CD4-positive, alpha-beta memory T cell (primary cell): ENCODE data around the gene LCN2. TPM values are rescaled to one million over a fixed set of nuclear protein-coding genes. Genes with fewer than 3 reads are reported as not detected.
"Not testable (repeated sequence)": the region's sequence is repeated elsewhere in the genome, so short reads cannot be mapped to it uniquely, and the experiment has no call there.

Experiments
- CTCF ChIA-PET: fragments of 350-600 bp; sonication (Branson Sonifier 250); formaldehyde crosslinking; loops from one replicate; lab custom pipeline; 2021; ENCODE audit warnings: inconsistent platforms; ENCODE audit not compliant: partially characterized antibody; lab: Charles Lee
- POLR2A ChIA-PET: fragments of 350-600 bp; sonication (Branson Sonifier 250); formaldehyde crosslinking; loops from one replicate; lab custom pipeline; 2021; ENCODE audit not compliant: partially characterized antibody; lab: Charles Lee
- DNase-seq, 5 donors: peaks; one replicate each; pipeline versions ENCODE4 v3.0.0 to v3.0.0-alpha.2; 2020 to 2022; ENCODE audit warnings: mixed read lengths in 1 of 5
- H3K27ac ChIP-seq: one replicate; pipeline ENCODE4 v1.7.0; 2013; ENCODE audit warnings: low read depth, low read length
- H3K27me3 ChIP-seq: 2 replicates; pipeline ENCODE4 v1.7.0; 2013; ENCODE audit warnings: mild to moderate bottlenecking, low read length, moderate library complexity; ENCODE audit not compliant: insufficient read depth
- H3K36me3 ChIP-seq: 2 replicates; pipeline ENCODE4 v1.7.0; 2013; ENCODE audit warnings: mild to moderate bottlenecking, low read length, moderate library complexity; ENCODE audit not compliant: insufficient read depth
- H3K4me1 ChIP-seq: 2 replicates; pipeline ENCODE4 v1.7.0; 2013; ENCODE audit warnings: mild to moderate bottlenecking, low read length, moderate library complexity; ENCODE audit not compliant: insufficient read depth
- H3K4me3 ChIP-seq, 2 donors: one replicate each; pipeline ENCODE4 v1.7.0; 2013; ENCODE audit warnings: low read length in 2 of 2, mild to moderate bottlenecking in 1 of 2
- H3K9me3 ChIP-seq, 2 donors: one replicate each; pipeline ENCODE4 v1.7.0; 2013; ENCODE audit warnings: low read length in 2 of 2, control low read depth in 1 of 2; ENCODE audit not compliant: control insufficient read depth in 1 of 2
- H3K27ac Mint-ChIP-seq, 7 donors: one replicate each; pipeline ENCODE4 v1.8.0; 2020 to 2021; ENCODE audit warnings: mixed read lengths in 7 of 7, mild to moderate bottlenecking in 6 of 7, inconsistent platforms in 3 of 7, moderate library complexity in 3 of 7
- H3K27me3 Mint-ChIP-seq, 2 donors: one replicate each; pipeline ENCODE4 v1.8.0; 2020 to 2021; ENCODE audit warnings: mixed read lengths in 2 of 2
- H3K36me3 Mint-ChIP-seq, 2 donors: one replicate each; pipeline ENCODE4 v1.8.0; 2020 to 2021; ENCODE audit warnings: mixed read lengths in 2 of 2, inconsistent platforms in 1 of 2, mild to moderate bottlenecking in 1 of 2
- H3K4me1 Mint-ChIP-seq, 4 donors: one replicate each; pipeline ENCODE4 v1.8.0; 2020 to 2021; ENCODE audit warnings: mixed read lengths in 4 of 4, mild to moderate bottlenecking in 1 of 4
- H3K4me3 Mint-ChIP-seq, 8 donors: one replicate each; pipeline ENCODE4 v1.8.0; 2020 to 2021; ENCODE audit warnings: mixed read lengths in 8 of 8, mild to moderate bottlenecking in 7 of 8, moderate library complexity in 6 of 8, inconsistent platforms in 3 of 8
- H3K9me3 Mint-ChIP-seq, 8 donors: one replicate each; pipeline ENCODE4 v1.8.0; 2020 to 2021; ENCODE audit warnings: mixed read lengths in 8 of 8, mild to moderate bottlenecking in 5 of 8, inconsistent platforms in 3 of 8, moderate library complexity in 1 of 8
- intact Hi-C: fragments of 100-400 bp; cut with micrococcal nuclease; formaldehyde crosslinking; loops from one replicate; pipeline ENCODE4 v1.15.1; 2023
- polyA plus RNA-seq, 2 donors: library from polyadenylated mRNA; unstranded; fragments of 300-500 nt; fragmentation: Illumina TruSeq; gene quantifications; one replicate each; pipeline ENCODE4 v1.2.3, GENCODE V29; 2021
- total RNA-seq, 2 experiments: library from RNA; stranded (reverse); gene quantifications; one replicate each; pipeline ENCODE4 v1.2.3, GENCODE V29; 2021

The LCN2 gene
- total and polyA plus RNA-seq, 4 experiments from 2014 or later, result not detected

DNA sequence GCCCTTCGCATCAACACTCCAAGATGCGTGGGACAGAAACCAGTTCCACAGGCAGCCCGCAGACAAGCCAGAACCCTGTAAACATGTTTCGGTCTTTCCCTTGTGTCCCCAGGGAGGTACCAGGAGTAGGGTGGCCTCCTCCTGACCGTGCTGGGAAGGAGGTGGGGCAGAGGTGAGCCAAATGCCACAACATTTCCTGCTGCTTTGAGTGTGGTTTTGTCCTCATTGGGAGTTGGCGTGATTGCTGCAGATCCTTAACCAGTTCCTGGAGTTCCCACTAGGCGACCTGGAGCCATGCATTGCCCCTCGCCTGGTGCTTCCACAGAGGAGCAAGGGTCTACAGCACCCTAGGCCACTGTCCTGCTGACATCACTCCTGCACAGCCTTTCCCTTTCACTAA is 13.7 kb upstream of the LCN2 start:
- intact Hi-C loops, H3K36me3 Mint-ChIP-seq, H3K27me3 Mint-ChIP-seq, H3K9me3 ChIP-seq, CTCF ChIA-PET, H3K4me3 ChIP-seq, H3K4me3 Mint-ChIP-seq, H3K9me3 Mint-ChIP-seq, H3K36me3 ChIP-seq, H3K4me1 ChIP-seq, H3K27ac ChIP-seq, POLR2A ChIA-PET, DNase-seq, H3K27me3 ChIP-seq: not testable (repeated sequence)
- H3K27ac Mint-ChIP-seq, result peak overlapping the region in 1 of 7 donors; percentile 20
- peaks cover 2 to 16% (median 7%) of the 10 kb centered on the region in 4 donors for H3K4me1 Mint-ChIP-seq

DNA sequence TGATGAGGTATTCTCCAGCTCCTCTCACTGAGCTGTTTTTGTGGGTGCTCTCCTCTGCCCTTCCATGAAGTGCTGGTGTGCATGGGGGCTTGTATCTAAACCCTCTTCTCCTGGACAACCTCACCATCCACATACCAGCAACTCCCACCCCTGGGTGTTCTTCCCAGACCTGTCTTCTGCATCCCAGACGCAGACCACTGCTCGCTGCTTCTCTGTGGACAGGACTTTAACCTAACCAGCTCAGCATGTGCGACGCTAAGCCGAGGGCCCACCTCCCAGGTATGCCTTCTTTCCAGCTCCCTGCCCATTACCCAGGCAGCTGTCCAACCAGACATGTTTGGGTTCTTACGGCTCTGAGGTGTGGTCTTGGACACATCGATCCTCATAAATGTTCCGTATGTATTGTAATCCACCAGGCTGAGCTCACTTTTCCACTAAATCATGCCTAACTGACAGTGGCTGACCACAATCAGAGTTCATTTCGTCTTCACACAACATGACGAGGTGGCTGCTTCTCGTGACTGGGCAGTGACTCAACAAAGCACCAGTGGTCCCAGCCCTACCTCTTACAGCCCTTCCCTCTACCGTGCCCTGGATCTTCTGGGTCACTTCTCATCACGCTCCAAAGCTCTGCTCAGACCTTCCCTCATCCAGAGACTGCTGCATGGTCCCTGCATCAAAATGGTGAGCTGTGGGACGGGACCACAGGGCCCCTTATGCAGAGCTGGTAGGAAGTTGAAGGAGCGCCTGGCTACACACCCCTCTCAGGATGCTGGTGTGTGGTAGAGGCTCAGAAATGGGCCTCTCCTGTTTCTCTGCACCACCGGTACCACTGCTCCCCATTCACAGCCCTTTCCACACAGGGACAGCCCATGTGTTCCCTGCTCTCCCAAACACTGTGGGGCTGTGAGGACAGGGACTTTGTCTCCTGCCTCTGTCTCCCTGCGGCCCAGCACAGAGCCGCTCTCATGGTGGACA is 12.1 kb upstream of the LCN2 start:
- H3K27ac Mint-ChIP-seq, result peak overlapping the region in 3 of 7 donors; percentile 30 to 32 (median 32)
- Histone ChIP-seq H3K4me1 (peaks cover 5% of the 10 kb centered on the region), H3K27ac (no peak overlapping the region), H3K27me3 (no peaks in the 10 kb centered on the region), H3K4me3 (no peak overlapping the region), H3K9me3 (no peaks in the 10 kb centered on the region), H3K36me3 (no peaks in the 10 kb centered on the region)
- ChIA-PET CTCF (interaction anchor here (0.9 to 1.1 kb wide), 2 partner anchors 11 to 13 kb away, joined by 3 read pairs; no protein-coding TSS in a partner anchor), POLR2A (interaction anchor here (0.9 kb wide), 1 partner anchor 9 kb away, joined by 4 read pairs; no protein-coding TSS in a partner anchor)
- H3K4me3 Mint-ChIP-seq, result no peak overlapping the region
- no peak for DNase-seq
- H3K27me3 Mint-ChIP-seq, result peaks cover 1 to 2% of the 10 kb centered on the region in 2 donors
- H3K9me3 Mint-ChIP-seq, result peaks cover 0 to 1% (median 0%) of the 10 kb centered on the region in 8 donors
- H3K4me1 Mint-ChIP-seq, result peaks cover 5 to 21% (median 11%) of the 10 kb centered on the region in 4 donors
- H3K36me3 Mint-ChIP-seq, result no peaks in the 10 kb centered on the region
- intact Hi-C loops, result no loop called here

DNA sequence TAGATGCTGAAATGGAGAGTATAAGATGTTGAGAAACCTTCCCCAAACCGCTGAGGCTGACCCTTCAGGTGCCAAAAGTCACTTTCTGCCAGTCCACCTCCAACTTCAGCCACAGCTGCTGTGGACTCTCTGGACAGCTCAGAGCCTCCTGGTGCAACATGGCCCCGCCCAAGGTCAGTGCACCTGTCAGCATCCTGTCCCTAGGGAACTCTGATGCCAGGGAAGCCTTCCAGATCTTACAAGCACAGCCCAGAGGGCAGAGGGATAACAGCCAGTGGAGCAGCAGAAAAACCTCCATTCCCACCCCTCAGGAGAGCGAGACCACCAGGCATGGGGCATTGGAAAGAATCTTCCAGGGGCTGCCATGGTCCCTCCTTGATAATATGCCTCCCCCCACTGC is 11.3 kb upstream of the LCN2 start:
- no peaks in the 10 kb centered on the region for H3K9me3 ChIP-seq
- DNase-seq, result no peak
- H3K27me3 ChIP-seq, result no peaks in the 10 kb centered on the region
- no peak overlapping the region for H3K4me3 Mint-ChIP-seq
- H3K9me3 Mint-ChIP-seq, result peaks cover 0 to 1% (median 0%) of the 10 kb centered on the region in 8 donors
- H3K27ac ChIP-seq, result no peak overlapping the region
- ChIA-PET POLR2A (interaction anchor here (0.9 kb wide), 1 partner anchor 10 kb away, joined by 4 read pairs; no protein-coding TSS in a partner anchor), CTCF (interaction anchor here (1.1 kb wide), 1 partner anchor 14 kb away, joined by 3 read pairs; no protein-coding TSS in a partner anchor)
- H3K4me3 ChIP-seq, result no peak overlapping the region
- peak overlapping the region in 1 of 7 donors; percentile 30 for H3K27ac Mint-ChIP-seq
- H3K27me3 Mint-ChIP-seq, result peaks cover 0 to 1% of the 10 kb centered on the region in 2 donors
- intact Hi-C loops, result no loop called here
- H3K4me1 Mint-ChIP-seq, result peaks cover 6 to 24% (median 14%) of the 10 kb centered on the region in 4 donors
- no peaks in the 10 kb centered on the region for H3K36me3 ChIP-seq
- no peaks in the 10 kb centered on the region for H3K36me3 Mint-ChIP-seq
- H3K4me1 ChIP-seq, result peaks cover 13% of the 10 kb centered on the region

DNA sequence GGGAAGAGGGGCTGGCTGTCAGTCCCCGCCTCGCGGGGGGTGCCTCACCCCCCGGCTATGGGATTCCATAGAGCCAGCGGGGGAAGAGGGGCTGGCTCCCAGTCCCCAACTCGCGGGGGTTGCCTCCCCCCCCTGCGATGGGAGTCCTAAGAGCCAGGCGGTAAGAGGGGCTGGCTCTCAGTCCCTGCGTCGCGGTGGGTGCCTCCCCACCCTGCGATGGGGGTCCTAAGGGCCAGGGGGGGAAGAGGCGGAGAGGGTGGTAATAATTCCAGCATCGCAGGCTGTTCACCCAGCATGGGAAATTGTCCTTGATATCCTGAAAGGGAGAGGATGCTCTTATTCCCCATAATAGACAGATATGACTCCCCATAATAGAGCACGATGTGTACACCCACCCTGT is 9.6 kb upstream of the LCN2 start:
- ChIA-PET POLR2A (no interaction called here), CTCF (no interaction called here)
- no peak overlapping the region for H3K27ac ChIP-seq
- H3K9me3 Mint-ChIP-seq, result peaks cover 0 to 1% (median 0%) of the 10 kb centered on the region in 8 donors
- no peaks in the 10 kb centered on the region for H3K36me3 Mint-ChIP-seq
- no peak overlapping the region for H3K4me3 ChIP-seq
- H3K36me3 ChIP-seq, result no peaks in the 10 kb centered on the region
- H3K27me3 ChIP-seq, result no peaks in the 10 kb centered on the region
- no peak overlapping the region for H3K4me3 Mint-ChIP-seq
- H3K27ac Mint-ChIP-seq, result no peak overlapping the region
- DNase-seq, result no peak
- H3K4me1 Mint-ChIP-seq, result peaks cover 6 to 31% (median 17%) of the 10 kb centered on the region in 4 donors
- intact Hi-C loops, result no loop called here
- H3K27me3 Mint-ChIP-seq, result peaks cover 0 to 1% of the 10 kb centered on the region in 2 donors
- peaks cover 19% of the 10 kb centered on the region for H3K4me1 ChIP-seq
- no peaks in the 10 kb centered on the region for H3K9me3 ChIP-seq

DNA sequence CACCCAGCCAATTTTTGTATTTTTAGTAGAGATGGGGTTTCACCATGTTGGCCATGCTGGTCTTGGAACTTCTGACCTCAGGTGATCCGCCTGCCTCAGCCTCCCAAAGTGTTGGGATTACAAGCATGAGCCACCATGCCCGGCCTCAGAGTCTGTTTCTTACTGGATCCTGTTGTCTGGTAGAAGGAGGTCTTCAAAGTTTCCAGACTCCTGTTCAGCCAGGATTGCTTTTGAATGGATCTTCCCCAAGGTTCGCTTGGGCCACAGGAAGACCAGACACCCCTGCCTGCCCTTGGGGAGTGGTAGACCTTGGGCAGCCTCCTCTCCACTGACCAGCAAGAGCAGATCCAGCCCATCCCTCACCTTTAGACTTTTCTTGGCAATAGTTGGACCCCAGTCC is 7.6 kb upstream of the LCN2 start:
- no peaks in the 10 kb centered on the region for H3K9me3 ChIP-seq
- no peak overlapping the region for H3K27ac ChIP-seq
- no peak for DNase-seq
- peaks cover 19% of the 10 kb centered on the region for H3K4me1 ChIP-seq
- POLR2A ChIA-PET, result interaction anchor here (1.0 to 2.3 kb wide), 3 partner anchors 13 to 691 kb away, joined by 3 to 10 read pairs (median 8); partner anchors contain the start of gene BBLN
- Mint-ChIP-seq H3K27ac (no peak overlapping the region), H3K4me1 (peaks cover 5 to 23% (median 14%) of the 10 kb centered on the region in 4 donors), H3K4me3 (peak overlapping the region in 2 of 8 donors; percentile 18 to 53), H3K9me3 (peaks cover 0 to 1% (median 0%) of the 10 kb centered on the region in 8 donors), H3K36me3 (no peaks in the 10 kb centered on the region), H3K27me3 (peaks cover 0 to 1% of the 10 kb centered on the region in 2 donors)
- H3K36me3 ChIP-seq, result no peaks in the 10 kb centered on the region
- CTCF ChIA-PET, result interaction anchor here (1.2 to 1.9 kb wide), 3 partner anchors 11 to 49 kb away, joined by 4 to 6 read pairs (median 4); partner anchors contain the start of gene CIZ1
- no peaks in the 10 kb centered on the region for H3K27me3 ChIP-seq
- intact Hi-C loops, result no loop called here
- no peak overlapping the region for H3K4me3 ChIP-seq

DNA sequence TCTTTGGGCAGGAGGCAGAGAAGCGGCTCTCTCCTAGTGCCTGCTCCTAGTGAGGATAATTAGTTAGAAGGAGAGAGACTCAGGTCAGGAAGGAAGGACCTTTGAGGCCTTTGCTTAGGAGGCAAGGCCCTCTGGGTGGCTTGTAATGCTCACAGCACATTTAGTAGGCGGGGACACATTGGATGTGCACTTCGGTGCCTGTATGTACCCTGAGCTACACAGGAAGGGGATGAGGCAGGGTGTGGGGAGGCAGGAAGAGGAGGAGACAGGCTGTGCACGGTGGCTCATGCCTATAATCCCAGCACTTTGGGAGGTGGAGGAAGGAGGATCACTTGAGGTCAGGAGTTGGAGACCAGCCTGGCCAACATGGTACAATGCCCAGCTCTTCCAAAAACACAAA is 7.2 kb upstream of the LCN2 start:
- ChIA-PET CTCF (interaction anchor here (1.2 to 1.9 kb wide), 3 partner anchors 12 to 49 kb away, joined by 4 to 6 read pairs (median 4); partner anchors contain the start of gene CIZ1), POLR2A (interaction anchor here (1.0 to 2.3 kb wide), 3 partner anchors 14 to 691 kb away, joined by 3 to 10 read pairs (median 8); partner anchors contain the start of gene BBLN)
- H3K9me3 ChIP-seq, result no peaks in the 10 kb centered on the region
- peaks cover 0 to 1% (median 0%) of the 10 kb centered on the region in 8 donors for H3K9me3 Mint-ChIP-seq
- peak overlapping the region in 4 of 7 donors; percentile 43 to 79 (median 70) for H3K27ac Mint-ChIP-seq
- no peaks in the 10 kb centered on the region for H3K36me3 ChIP-seq
- H3K4me3 ChIP-seq, result no peak overlapping the region
- no peaks in the 10 kb centered on the region for H3K27me3 ChIP-seq
- H3K4me1 ChIP-seq, result peaks cover 19% of the 10 kb centered on the region
- H3K27ac ChIP-seq, result no peak overlapping the region
- H3K27me3 Mint-ChIP-seq, result peaks cover 0 to 1% of the 10 kb centered on the region in 2 donors
- intact Hi-C loops, result no loop called here
- DNase-seq, result peak in 2 of 5 donors; percentile 26 to 29
- peaks cover 5 to 19% (median 12%) of the 10 kb centered on the region in 4 donors for H3K4me1 Mint-ChIP-seq
- H3K4me3 Mint-ChIP-seq, result peak overlapping the region in 6 of 8 donors; percentile 18 to 77 (median 36)
- H3K36me3 Mint-ChIP-seq, result no peaks in the 10 kb centered on the region
